NK-92 treated with Interleukin-12 subunit alpha and Interleukin-12 subunit beta, amount 100 ng/mL, for 24 hours (cell line): ENCODE data around the gene IL7R.

Experiments used
- DNase-seq: peaks from one replicate; lab custom pipeline; 2025; lab: John Stamatoyannopoulos, UW

Gene IL7R, protein sequence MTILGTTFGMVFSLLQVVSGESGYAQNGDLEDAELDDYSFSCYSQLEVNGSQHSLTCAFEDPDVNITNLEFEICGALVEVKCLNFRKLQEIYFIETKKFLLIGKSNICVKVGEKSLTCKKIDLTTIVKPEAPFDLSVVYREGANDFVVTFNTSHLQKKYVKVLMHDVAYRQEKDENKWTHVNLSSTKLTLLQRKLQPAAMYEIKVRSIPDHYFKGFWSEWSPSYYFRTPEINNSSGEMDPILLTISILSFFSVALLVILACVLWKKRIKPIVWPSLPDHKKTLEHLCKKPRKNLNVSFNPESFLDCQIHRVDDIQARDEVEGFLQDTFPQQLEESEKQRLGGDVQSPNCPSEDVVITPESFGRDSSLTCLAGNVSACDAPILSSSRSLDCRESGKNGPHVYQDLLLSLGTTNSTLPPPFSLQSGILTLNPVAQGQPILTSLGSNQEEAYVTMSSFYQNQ

DNA sequence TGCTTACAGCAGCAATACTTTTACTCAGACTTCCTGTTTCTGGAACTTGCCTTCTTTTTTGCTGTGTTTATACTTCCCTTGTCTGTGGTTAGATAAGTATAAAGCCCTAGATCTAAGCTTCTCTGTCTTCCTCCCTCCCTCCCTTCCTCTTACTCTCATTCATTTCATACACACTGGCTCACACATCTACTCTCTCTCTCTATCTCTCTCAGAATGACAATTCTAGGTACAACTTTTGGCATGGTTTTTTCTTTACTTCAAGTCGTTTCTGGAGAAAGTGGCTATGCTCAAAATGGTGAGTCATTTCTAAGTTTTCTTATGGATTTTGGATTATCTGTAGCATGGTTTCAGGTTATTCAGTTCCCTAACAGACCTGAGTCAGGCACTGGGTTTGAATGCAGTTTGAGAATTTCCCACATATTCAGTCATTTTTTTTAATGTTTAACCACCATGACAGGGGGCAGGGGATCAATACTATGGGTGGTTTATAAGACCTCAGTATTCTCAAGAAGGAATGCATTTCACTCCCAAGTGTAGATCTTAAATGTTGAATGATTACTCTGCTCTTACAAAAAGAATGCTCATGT lies at the start of gene IL7R:
TSS of gene IL7R (plus strand) at position 127 of the 587 bp plus-strand sequence. CDS start at position 214, 87 bp downstream.
- DNase-seq = no peak

DNA sequence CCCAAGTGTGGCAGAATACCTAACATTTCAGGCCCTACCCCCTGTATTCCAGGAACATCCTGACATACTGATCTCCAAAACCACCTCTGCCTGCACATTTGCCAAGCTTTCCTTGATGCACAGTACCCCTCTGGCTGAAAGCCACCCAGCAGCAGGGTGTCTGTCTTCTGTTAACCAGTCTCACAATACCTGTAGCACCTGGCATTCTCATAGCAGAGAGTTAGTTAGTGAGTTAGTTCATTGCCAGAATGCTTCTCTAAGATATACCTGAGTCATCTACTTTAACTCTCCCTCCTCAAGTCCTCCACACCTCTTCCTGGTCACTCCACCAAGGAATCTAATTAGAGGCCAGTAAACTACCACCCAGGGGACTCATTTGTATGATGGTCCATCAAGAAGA lies 46.1 kb upstream of the IL7R start:
- DNase-seq = no peak

DNA sequence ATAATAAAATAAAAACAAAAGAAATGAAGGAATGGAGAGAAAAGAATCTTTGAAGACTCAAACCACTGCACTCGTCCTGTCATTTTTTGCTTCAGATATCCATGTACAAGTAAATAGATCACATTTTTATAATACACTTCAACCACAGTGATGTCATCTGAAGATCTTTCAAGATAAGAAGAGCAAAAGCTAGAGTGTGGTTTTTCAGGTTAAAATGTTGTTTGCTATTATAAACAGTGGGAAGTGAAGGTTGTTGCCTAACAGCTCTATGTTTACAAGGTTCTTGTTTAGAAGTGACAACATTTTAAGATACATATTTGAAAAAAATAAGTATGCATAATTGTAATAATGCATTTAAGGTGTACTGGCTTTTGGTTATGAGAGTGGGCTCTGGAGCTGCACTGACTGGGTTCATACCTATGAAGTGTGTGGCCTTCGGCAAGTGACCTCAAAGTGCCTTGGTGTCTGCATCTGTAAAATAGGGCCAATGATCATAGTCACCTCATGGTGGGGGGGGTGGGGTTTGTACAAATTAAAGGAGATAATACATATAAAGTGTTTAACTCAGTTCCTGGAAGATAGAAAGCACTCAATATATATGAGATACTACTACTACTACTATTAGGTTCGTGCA lies 45.5 kb upstream of the IL7R start:
- no peak for DNase-seq

DNA sequence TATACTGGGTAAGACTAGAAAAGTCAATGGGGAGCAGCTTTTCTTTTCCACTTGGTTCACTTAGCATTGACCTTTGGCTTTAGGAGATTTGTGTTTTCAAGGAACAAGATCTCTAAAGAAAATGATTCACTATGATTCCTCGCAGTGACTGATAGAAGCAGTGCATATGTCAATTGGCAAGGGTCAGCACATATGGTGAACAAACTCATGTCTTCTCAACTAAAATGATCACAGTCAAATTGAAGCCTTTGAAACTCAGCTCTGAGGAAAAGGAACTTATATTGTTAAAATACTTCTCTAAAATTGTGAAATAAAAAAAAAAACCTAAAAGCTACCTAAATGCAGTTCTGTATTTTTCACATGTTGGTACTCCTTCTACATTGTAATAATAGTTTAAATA lies 43.2 kb upstream of the IL7R start:
- no peak for DNase-seq

DNA sequence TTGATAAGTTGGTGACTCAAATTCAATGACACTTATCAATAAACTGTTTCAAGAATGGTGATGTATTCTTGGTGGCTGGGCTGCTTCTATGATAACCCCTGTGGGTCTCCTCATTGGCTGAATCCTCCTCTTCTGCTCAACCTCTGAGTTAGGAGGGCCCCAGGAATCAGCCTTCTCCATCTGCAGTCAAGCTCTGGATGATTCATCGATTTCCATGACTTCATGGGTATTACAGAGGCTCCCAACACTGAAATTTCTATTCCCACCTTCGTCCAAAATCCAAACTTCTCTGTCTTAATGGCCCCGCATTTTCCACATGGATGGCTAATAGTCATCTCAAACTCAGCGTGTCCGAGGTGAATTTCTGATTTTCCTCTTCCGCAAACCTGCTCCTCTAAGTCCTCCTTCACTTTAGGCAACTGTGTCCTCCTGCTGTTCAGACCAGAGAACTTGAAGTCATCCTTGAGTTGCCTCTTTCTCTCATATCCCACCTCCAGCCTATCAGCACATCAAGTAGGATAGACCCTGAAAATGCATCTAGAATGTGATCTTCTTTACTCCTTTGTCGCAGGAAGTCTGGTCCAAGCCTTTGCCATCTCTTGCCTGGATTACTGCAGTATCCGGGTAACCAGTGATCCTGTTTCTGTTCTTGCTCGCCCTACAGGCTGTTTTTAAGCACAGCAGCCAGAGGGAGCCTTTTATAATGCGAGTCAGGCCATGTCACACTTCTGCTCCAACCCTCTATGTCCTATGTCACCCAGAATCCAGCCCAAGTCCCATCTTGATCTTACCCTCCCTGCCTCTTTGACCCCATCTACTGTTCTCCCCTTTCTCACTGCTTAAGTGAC lies 41.4 kb upstream of the IL7R start:
- no peak for DNase-seq

DNA sequence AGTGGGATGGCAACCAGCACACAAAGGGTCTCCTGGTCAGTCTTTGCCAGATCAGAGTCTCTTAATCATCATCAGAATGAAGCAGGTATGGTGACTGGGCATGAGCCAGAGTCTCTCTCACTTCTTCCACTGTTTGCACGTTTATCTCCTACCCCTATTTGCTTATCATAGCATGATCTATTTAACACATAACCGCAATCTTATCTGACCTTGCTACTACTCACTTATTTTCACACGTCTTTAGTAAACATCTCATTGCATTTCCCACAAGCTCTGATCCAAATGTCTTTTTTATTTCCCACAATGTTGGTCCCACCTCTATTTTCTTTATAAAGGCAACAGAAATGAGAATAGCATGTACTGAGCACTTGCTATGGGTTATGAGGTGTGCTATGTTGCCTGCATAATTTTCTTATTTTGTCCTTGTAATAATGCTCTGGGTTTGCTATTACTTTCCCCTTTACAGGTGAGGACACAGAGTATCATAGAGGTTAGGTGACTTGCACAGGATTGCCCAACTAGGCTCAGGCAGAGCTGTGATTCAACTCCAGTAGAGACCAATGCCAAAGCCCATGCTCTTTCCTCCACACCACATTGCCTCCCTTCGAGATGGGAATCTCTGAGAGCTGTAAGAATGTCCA lies 39.7 kb upstream of the IL7R start:
- no peak for DNase-seq

DNA sequence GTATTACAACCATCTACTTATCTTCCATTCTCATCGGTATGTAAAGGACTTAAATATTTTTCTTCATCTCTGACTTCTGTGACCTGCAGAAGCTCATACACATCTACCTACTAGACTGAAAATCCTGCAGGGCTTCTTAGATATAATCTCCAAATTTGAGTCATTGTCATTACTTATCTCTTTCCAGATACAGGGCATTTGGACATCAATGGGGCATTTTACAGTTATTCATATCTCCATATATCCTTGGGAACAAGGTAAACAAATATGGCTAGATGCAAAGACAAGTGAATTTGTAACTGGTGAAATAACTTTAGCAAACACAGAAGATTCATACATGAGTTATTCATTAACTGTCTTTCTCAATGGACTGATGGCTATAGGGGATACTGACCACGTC lies 37.7 kb upstream of the IL7R start:
- DNase-seq = no peak

DNA sequence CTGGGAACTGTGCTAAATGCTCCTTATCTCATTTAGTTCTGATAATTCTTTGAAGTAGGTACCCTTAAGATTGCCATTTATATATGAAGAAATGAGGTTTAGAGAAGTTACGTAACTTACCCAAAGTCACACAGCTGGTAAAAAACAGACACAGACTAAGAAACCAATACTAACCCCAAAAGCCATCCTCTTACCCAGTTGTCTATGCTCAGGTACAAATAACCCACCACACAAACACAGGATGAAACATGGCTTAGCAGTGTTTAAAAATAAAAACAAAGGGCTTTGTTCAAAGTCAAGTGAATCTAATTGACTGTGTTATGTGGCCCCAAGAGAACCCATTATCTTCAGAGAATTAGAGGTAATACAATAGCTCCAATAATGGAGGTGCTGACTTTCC lies 37.0 kb upstream of the IL7R start:
- no peak for DNase-seq

DNA sequence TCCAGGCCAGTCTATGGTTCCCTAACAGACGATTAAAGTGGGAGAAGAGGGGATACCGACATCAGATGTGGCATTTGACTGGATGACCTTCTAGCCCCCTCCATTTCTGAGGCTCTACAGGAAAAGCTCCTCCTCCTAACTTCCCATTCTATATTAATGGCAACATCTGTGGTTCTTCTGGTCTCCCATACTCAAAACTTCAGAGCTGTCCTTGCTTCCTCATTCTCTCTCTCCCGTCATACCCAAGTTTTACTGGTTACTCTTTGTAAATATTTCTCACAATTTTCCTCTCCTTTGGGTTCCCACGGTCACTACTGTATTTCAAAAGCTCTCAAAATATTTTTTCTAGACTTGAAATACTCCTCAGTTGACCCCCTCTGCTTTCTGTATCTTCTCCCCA lies 36.0 kb upstream of the IL7R start:
- DNase-seq = no peak

DNA sequence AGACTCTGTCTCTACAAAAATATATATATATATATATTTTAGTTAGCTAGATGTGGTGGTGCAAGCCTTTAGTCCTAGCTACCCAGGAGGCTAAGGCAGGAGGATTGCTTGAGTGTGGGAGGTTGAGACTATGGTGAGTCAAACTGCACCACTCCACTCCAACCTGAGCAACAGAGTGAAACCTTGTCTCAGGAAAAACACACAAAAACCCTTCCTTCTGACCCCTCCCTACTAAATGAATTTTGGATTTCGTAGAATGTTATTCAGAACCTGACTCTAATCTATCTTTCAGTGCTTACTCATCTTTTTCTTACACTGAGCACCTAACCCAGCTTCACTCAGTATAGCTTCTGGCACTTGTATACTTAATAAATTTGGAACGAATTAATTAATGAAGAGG lies 35.2 kb upstream of the IL7R start:
- no peak for DNase-seq

DNA sequence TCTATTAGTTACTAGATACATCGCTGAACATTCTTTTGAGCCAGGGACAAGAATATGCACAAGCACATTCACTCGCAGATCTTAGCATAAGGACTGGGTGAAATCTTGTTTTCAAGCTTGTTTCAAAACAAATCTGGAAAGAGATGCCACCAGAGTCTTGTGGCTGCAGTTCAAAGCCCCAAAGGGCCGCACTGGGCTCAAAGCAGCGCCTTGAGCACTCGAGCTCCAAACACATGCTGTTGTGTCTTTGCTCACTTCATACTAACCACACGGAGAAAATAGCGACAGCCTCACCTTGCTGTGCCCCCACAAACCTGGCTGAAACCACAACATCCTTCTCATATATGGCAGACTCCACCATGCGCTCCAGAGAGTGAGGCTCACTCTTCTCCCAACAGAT lies 34.2 kb upstream of the IL7R start:
- DNase-seq = no peak

DNA sequence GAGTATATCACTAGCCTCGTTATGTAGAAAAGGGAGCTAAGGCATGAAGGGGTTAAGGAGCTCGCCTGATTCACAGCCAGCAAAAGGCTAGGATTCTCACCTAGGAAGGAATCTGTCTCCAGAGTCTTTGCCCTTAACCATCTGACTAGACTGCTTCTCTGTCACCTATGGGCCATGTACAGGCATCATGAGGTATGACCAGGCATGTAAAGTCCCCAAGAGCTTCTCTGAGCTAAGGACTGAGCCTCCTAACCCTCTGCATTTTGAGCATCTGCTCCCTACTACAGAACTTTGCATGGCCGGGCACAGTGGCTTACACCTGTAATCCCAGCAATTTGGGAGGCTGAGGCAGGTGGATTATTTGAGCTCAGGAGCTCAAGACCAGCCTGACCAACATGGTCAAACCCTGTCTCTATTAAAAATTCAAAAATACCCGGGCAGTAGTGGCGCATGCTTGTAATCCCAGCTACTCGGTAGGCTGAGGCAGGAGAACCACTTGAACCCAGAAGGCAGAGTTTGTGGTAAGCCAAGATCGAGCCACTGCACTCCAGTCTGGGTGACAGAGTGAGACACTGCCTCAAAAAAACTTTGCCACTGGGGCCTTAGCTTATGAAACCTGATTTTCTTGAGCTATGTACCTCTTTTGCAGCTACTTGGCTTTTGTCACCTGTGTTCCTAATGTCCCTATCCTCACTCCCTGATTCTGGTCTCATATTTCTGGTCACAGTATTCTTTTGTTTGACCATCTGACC lies 33.2 kb upstream of the IL7R start:
- no peak for DNase-seq

DNA sequence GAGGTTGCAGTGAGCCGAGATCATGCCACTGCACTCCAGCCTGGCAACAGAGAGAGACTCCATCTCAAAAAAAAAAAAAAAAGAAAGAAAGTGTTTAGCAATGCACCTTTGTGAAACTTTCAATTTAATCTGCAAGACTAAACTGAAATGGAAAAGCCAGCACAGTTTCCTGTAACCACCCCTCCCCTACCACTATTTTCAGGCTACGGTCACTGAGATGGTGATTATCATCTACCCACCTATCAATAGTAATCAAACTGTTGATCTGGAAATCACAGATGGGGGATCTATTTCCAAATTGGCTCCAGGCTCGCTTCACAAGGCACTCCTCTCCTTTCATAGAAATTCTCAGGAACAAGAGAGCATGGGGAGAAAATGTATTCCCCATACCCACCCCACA lies 30.6 kb upstream of the IL7R start:
- no peak for DNase-seq

DNA sequence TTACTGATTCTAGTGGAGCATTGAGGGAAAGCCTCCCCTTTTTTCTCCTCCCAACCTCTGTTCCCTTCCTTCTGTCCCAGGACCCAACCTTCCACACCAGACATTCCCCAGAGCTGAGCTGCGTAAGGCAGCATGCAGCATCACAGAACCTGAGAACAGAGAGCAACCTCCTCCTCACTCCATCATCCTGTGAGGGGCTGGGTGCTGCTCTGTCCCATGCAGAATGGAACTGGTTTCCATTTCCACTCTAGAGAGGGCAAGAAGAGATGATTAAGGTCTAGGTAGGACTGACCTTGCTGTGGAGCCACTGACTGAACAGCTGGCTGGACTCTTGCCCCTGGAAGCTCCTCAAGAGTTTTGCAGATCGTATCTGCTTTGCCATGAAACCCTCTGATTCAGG lies 30.1 kb upstream of the IL7R start:
- no peak for DNase-seq

DNA sequence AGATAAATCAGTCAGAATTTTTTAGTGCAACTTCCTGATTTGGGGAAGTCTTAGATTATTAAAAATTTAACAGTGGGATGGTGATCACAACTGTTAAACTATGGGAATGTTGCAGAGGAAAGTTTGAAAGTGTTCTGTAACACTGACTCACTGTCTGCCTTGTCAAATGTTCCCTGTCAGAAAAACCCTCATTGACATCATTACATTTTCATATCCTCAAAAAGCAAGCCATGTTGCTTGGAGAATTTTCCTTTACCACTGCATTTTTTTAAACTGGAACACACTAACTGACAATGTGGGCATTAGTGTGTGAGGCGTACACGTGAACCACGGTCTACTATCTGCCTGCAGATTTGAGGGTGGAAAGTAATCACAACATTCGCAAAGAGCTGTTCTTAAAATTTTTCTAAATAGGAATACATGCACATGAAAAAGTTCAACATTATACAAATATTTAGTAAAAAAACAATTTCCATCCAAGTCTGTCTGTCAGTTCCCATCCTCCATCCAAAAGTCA lies 28.6 kb upstream of the IL7R start:
- DNase-seq = no peak

DNA sequence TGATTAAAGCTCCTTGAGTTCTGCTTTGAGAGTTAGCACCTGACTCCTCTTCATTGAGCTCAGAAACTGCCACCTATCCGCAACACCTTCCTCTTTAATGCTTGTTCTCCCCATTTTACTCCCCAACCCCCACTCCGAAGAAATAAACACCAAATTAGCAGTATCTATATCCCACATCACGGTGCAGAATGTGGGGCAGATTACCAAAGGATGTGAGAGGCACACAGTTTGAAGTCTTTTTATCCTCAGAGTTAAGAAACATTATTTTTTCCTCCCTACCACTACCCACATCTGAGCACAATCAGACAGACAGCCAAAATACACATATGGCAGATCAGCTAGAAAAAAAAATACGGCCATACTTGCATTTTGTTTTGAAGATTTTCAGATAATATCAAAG lies 26.1 kb upstream of the IL7R start:
- no peak for DNase-seq

DNA sequence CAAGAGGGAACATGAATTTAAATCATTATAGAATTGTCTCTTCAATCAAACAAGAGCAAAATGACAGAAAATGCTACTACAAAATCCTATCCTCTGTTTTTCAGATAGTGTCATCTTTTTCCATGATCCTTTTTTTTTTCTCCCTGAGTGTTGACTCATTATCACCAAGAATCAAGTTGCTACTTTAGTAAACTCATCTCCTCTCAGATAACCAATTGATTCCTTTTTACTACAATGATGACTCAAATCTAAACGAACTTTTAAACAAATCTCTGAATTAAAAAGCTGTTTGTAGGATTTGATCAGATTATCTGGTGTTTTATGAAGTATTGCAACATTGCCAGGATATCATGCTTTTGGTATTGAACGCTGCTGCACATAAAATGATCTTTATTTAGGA lies 23.9 kb upstream of the IL7R start:
- DNase-seq = no peak

DNA sequence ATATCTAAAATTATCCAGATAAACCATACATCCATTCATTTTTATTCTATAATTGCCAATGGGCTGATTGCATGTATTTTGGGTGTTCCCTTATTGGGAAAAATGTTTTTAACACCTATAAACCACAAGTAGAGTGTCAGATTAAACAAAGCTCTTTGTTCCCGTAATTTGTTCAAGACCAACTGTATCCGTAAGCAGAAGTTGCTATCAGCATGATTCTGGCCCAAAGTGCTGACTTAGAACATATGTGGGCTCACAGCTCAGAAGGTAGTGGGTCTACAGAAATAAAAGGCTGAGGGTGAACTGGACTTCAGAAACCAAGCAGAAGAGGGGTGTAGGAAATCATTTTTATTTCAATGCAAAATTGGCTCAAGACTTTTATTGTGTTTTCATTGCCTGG lies 23.5 kb upstream of the IL7R start:
- DNase-seq = no peak

DNA sequence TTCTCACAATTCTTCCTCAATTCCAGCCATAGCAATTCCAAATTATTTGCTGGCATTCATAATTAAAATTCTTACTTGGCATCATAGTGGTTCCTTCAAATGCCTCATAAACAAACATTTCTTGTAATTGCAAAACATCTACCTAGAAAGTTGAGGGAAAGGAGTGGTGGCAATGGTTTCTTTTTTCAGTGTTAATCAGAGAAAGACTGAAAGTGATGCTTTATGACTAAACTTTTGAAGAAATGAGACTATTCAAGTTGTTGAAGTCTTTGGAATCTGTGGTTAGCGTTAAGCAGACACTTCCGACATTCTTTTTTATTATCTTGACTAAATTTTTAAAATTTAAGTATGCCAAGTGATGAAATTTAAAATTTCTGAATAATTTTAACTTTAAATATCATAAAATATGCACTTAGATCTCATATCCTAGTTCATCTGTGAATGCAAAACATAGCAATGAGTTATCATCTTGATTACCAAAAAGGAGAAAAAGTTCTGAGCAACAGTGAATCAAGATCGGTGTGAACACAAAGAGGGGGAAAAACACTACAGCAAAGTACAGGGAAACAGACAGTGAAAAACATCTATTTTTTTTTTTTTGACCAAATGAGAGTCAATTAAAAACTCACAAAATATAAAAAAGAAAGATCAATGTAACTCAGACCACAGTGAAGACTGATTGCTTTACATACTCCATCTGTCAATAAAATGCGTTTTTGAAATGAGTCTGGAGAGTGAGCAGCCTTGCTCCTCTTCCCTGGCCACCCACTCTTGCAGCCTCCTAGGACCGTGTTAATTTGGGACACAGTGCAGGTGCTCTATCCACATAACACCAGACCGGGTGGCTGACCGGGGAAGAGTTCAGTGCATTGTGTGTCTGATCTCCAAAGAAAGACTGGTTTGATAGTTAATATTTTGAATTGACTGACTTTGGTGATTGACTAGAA lies 20.6 kb upstream of the IL7R start:
- DNase-seq = no peak
